ENCODE measurements around the gene CLCNKA. TPM values are rescaled to one million over a fixed set of nuclear protein-coding genes. Genes with fewer than 3 reads are reported as not detected.
"Not testable (repeated sequence)": the region's sequence is repeated elsewhere in the genome, so short reads cannot be mapped to it uniquely, and the experiment has no call there.

CLCNKA gene
- polyA plus RNA-seq, 3 donors = 13.0 to 29.5 (median 13.5) TPM

DNA sequence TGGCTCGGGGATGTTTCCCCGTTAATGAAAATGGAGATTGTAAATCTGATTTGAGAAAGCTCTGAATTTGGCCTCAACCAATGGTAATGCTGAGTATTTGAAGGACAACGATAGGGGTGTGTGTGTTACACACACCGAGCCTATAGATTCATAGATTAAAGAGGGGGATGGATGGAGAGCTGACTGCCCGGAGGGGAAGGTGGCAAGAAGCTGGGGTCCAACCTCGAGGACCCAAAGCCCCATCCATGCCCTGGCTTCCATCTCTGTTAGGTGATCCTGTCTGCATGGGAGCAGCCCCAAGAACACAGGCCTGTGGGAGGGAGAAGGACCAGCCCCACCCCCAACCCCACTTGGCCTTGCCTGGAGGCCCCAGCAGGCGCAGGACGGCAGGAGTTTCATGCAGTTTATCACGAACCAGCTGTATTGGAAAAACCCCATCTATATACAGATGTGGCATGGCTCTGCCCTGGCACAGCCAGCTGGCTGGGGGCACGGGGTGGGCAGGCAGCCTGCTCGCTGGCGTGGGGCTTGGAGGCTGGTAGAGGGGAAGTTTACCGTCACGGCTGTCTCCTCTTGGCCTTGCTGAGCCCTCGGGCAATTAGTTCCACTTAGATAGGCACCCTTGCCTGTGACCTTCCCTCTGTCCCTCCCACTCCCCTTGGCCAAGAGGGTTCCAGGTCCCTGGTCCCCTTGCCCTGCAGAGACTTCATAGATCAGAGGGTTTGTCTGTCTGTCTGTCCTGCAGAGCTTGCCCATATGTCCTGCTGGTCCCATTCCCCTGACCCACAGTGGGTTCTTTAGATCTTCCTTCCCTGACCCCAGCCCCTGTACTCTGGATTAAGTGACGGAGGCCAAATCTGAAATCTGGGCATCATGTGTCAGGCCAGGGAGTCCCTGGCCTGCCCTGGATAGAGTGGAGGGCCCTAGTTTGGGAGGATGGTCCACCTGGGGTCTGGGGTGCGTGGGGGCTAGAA, 7.0 kb upstream of the CLCNKA start:
- no peak for DNase-seq (ENCODE audit: extremely low read depth in 1 of 11, low read depth in 9 of 11, low spot score in 4 of 11)

DNA sequence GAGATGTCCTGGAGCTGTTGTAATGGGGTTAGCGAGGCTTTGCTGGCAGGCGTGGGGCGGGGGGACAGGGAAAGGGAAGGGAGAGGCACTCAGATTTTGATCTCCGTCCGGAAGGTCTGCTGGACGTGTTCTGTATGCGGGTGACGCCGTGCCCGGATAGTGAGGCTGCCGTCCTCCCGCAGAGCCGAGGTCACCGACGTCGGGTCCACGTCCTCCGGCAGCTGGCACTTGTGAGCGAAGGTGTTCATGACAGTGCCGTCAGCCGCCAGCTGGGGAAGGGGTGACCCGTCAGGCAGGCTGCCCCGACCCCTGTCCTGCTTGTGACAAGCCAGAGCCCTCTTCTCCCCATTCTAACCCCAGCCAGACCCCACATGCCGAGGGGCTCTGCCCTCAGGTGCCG, 6.3 kb upstream of the CLCNKA start:
- no peak for DNase-seq (ENCODE audit: extremely low read depth in 1 of 11, low read depth in 9 of 11, low spot score in 4 of 11)

DNA sequence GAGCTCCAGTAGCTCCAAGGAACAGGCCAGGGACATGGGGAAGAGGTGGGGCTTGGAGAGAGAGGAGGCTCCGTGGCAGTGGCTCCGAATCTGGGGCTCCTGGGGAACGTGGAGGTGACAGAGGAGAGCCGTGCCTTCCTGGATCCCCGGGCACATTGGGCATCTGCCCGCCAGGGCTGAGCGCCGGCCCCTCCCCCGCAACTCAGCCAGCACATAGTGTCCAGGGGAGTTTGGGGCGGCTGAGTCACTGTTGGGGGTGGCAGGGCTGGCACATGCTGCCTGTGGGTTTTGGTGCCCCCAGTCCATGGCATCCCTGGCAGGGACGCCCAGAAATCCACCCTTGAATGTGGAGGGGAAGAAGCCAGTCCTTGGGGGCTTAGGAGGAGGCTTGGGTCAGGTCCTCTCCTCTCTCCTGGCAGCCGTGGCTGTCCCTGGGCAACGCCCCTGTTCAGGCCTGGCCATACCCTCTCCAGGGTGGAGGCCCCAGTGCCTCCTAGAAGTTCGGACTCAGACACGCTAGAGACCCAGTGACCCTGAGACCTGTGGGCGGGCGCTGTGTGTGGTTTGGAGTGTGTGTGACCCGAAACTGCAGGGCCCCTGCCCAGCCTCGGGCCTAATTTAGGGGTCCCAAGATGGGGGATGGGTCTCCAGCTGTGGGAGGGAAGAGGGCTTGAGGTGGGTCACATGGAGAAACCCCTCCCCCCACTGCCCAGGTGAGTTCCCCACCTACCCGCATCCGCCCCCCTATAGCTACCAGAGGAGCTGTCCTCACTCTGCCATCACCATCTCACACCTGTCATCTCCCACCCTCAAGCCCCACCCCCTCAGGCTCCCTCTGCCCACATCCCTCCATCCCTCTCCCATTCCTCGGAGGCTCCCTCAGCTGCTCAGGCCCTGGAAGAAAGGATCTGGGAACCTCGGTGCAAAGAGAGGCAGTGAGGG, 5.6 kb upstream of the CLCNKA start:
- DNase-seq (ENCODE audit: extremely low read depth in 1 of 11, low read depth in 9 of 11, low spot score in 4 of 11) = no peak

DNA sequence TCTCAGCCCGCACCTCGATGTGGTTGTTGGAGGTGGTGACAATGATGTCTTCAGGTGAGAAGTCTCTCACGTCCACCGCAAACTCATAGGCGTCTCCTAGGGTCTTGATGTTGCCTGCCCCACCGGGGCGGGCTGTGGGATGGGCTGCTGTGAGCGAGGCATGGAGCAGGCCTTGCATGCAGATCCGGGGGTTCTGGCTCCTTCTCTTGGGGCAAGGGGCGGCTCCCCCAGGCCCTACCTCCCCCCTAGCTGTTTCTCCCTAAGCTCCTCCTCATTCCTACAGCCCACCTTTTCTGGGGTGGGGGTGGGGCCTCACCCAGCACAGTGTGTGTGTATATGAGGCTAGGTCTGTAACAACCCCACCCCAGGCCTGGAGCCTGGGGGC, 4.8 kb upstream of the CLCNKA start:
- no peak for DNase-seq (ENCODE audit: extremely low read depth in 1 of 11, low read depth in 9 of 11, low spot score in 4 of 11)

DNA sequence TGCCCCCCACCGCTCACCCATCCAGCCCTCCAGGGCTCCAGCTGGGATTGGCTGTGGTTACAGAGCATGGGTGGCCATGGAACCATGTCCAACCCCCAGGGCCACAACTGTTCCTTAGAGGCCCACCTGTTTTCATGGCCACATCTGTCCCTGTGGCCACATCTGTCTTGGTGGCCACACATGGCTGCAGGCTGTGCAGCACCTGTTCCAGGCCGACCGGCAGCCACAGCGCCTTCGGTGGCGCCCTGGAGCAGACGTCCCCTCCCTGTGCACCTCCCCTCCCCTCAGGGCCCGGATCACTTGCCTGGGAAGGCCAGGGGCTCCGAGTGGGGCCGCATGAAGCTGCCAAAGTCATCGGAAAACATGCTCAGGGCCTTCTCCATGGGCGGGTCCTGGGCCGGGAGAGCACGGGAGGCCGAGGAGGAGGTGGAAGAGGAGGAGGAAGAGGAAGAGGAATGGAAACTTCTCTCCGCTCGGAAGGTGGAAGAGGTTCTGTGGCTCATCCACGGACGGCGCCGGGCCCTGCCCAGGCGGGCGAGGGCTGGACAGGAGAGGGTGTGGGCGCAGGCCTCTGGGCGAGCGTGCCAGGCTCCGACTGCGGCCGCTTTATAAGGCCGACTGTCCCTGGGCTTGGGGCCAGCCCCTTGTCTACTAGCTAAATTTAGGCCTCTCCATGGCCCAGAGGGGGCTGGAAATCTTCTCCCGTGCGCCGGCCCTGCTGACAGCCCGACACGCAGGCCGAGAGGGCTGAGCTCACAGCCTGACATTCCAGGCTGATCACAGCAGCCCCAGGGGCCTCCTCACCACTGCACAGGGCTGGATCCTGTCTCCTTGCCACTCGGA, 4.2 kb upstream of the CLCNKA start, which contains the start of gene HSPB7:
Gene HSPB7 (minus strand): TSS at position 583 of the 843 bp plus-strand sequence. CDS start 80 bp downstream, at position 503.
- peak in 1 of 11 donors; percentile 54 for DNase-seq (ENCODE audit: extremely low read depth in 1 of 11, low read depth in 9 of 11, low spot score in 4 of 11)

DNA sequence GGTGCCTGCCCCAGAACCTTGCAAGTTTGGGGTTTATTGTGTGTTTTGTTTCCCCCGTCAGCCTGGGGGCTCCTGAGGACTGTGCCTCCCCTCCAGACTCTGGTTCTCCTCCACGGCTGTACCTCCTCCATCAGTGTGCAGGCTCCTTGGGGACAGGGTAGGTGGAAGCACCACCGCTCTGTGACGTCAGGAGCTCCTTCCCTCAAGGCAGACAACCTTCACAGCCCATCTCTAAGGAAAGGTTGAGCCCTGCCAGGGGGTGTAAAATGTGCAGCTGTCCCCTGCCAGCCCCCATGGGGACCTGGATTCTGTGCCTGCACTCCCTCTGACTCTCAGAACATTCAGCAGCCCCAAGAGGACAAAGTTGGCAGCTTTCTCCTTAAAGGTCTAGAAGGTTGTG, 3.5 kb upstream of the CLCNKA start:
- no peak for DNase-seq (ENCODE audit: extremely low read depth in 1 of 11, low read depth in 9 of 11, low spot score in 4 of 11)

DNA sequence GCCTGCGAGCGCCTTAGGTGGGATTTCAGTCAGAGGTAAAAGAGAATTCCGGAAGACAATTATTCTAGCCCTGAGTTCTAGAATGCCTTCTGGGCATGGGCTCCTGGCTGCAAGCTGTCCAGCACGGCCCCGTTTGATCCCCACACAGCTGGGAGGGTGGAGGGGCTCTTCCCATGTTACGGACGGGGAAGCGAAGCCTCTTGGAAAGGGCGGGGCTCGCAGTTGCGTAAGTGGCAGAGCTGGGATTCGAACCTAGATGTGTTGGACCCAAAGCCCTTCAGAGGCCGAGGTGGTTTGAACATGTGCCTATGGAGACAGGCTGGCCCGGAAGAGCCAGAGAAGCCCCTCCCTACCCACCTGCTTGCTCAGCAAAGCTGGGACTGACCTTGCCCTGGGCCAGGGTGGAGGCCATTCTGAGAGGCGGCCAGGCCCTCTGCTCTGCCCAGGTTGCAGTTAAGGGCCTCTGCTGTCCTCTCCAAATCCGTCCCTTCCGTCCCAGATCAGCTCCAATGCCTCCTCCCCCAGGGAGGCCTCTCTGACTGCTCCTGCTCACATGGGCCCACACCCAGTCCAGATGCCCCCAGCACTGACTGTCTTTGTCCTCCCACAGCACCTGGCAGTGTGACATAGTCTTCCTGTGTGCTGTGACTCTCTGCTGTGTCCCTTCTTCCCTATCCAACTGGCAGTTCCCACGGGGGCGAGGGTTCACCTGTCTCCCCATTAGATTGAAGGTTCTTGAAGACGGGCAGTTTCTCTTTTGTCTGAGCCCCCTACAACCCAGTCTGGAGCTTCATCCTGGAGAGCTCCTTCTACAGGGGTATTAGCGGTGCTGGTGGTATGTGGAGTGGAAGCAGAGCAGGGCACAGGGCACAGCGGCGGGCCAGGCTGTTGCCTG, 2.8 kb upstream of the CLCNKA start:
- DNase-seq (ENCODE audit: extremely low read depth in 1 of 11, low read depth in 9 of 11, low spot score in 4 of 11) = no peak

DNA sequence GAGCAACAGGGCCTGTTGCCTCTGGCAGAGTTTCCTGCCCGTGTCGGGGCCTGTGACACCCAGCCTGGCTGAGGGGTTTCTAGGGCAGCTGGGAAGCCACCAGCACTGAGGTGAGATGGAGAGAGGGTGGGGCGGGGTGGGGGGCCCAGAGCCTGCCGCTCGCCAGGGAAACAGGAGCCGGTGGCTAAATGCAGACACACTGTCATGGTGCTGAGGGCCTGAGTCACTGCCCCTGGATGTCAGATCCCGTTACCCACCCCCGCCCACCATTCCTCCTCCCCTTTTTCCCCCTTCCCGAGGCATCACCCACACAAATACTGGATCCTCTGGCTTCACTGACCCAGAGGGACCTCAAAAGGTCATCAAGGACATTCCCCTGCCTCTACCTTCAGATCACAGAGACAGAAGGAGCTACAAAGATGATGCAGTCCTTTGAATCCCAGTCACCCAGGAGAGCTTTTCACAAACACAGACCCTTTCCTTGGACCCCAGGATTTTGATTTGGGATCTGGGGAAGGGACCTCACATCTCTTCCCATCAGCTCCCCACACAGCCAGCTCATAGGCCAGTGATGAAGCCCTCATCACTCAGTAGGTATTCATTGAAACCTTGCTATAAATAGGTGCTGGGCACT, 2.1 kb upstream of the CLCNKA start:
- DNase-seq (ENCODE audit: extremely low read depth in 1 of 11, low read depth in 9 of 11, low spot score in 4 of 11) = no peak

DNA sequence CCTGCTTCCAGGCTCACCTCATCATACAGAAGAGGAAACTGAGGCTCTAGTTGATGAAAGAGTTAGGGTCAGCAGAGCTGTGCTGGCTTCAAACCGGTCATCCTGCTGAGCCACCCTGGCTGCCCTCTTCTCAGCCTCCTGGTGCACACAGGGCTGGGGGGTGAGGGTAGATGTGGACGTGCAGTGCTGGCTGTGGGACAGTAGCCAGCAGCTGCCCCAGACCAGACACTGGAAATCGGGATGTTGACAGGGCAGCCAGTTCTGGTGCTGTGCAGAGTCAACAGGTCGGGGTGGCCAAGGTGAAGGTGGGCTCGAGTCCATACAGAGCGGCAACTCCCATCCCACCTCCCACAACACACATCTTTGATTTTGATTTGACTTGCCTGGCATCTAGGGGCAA, 1.5 kb upstream of the CLCNKA start:
- no peak for DNase-seq (ENCODE audit: extremely low read depth in 1 of 11, low read depth in 9 of 11, low spot score in 4 of 11)

DNA sequence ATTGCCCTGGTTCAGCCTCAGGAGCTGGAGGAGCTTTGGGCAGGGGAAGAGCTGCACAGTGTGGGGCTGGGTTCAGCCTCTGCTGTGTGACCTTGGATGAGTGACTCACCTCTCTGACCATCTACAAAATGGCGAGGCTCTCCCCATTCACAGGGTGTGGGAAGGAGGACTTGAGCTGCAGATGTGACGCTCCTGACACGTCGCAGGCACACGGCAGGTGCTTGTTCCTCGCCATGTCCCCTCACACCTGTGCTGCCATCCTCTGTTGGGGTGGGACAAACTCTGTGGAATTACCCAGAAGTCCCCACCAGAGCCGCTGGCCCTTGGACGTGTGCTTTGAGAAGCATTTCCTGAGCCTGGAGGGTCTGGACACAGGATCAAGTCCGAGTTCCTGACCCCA, 958 bp upstream of the CLCNKA start:
- not testable (repeated sequence) for DNase-seq (ENCODE audit: extremely low read depth in 1 of 11, low read depth in 9 of 11, low spot score in 4 of 11)

DNA sequence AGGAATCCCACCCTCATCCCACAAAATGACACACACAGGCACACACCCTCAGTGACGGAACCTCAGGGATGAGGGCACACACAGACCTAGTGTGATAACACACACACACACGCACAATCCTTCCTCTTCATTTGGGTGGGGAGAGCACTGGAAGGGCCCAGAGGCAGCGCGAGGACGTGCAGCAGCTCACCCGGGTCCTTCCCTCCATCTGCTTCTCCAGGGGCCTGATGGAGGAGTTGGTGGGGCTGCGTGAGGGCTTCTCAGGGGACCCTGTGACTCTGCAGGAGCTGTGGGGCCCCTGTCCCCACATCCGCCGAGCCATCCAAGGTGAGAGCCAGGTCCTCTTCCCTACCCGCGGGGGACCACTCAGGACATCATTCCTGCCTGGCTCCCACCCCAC, 557 bp downstream of the CLCNKA start:
- no peak for DNase-seq (ENCODE audit: extremely low read depth in 1 of 11, low read depth in 9 of 11, low spot score in 4 of 11)

DNA sequence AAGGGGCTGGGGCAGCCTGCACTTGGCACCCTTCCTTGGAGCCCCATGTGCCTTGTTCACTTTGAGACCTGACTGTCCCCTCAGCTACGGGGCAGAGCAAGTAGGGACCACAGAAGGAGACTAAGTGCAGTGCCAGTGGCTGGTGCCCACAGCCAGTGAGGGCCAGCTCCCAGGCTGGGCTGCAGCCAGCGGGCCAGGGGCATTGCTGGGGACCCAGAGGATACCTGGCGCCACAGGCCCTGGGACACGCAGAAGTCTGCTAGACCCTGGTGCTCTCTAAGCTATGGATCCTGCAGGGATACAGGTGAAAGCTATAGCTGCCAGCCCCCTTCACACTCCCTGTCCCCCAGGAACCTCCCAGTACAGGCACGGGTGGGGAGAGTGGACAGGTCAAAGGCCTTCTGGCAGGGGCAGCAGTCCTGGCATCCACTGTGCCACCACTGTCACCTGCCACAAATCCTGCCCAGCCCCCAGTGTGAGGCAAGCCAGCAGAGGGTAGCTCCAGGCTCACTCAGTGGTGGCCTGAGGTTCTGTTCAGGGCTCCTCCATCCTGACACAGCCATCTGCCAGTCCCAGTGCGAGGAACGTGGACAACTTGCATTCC, 1.3 kb downstream of the CLCNKA start:
- no peak for DNase-seq (ENCODE audit: extremely low read depth in 1 of 11, low read depth in 9 of 11, low spot score in 4 of 11)

DNA sequence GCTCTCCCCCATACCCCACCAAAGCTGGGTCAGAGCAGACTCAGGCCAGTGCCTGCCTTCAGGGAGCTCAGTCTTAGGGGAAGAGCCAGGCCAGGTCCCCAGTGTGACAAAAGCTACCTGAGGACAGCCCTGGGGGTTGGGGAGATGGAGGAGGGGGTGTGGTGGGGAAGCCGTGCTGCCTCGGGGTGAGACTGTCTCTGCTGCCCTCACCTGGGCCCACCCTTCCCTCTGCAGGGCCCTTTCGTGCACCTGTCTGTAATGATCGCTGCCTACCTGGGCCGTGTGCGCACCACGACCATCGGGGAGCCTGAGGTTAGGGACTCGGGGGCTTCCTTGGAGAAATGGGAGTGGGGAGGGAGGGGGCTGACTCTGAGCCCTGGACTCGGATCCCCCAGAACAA, 4.5 kb downstream of the CLCNKA start:
- DNase-seq (ENCODE audit: extremely low read depth in 1 of 11, low read depth in 9 of 11, low spot score in 4 of 11) = not testable (repeated sequence)

DNA sequence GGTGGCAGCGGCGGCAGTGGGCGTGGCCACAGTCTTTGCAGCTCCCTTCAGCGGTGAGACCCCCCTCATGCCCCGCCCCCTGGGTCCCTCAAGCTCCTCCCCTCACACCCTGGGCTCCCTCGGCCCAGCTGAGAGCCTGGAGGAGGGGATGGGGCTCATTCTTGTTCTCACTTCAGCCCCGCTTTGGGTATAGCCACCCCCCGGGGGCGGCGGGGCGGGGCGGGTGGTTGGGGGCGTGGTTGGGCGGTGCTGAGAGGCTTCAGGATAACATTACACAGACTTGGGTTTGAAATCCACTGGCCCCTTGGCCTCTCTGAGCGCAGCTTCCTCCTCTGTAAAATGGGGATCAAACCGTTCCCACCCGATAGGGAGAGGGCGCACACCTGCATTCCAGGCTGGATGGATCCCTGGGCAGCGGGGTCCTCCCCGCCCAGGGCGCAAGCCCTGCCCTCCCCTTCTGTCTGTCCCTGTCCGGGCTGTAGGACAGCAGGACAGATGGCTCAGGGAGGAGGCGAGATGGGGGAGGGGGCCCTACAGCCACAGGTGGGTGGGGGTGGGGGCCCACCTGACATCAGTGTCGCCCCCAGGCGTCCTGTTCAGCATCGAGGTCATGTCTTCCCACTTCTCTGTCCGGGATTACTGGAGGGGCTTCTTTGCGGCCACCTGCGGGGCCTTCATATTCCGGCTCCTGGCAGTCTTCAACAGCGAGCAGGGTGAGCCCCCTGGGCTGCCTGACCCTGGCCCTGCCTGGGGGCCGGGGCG, 5.1 kb downstream of the CLCNKA start:
- DNase-seq (ENCODE audit: extremely low read depth in 1 of 11, low read depth in 9 of 11, low spot score in 4 of 11) = peak in 2 of 11 donors; percentile 44 to 64

DNA sequence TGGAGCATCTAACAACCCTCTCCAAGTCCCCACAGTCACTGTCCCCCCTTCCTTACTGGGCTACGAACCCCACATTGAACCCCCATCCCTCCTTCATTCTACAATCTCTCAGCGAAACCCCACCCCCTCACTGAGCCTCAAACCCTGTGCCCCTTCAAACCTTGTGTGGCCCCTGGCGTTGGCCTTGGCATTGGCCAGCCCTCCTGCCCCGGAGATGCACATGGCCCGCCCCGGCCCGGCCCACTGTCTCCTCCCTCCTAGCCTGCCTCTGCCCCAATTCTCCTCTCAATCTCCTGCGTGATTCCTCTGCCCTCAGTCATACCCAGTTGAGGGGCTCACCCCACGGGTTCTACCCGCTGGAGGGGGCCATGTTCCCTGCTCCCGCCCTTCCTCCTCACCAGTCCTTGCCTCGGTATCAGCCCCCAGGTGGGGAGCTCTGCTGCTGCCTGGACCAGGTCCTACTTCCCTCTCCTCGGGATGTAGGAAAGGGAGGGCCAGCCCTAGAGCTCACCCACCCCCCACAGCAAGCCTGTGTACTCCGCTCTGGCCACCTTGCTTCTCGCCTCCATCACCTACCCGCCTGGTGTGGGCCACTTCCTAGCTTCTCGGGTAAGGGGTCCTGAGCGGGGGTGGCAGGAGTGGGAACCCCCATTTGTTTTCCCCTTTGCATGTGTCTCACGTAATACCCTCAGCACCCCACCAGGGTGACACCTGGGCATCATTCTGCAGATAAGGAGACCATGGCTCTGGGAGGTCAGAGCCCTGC, 6.6 kb downstream of the CLCNKA start:
- no peak for DNase-seq (ENCODE audit: extremely low read depth in 1 of 11, low read depth in 9 of 11, low spot score in 4 of 11)

DNA sequence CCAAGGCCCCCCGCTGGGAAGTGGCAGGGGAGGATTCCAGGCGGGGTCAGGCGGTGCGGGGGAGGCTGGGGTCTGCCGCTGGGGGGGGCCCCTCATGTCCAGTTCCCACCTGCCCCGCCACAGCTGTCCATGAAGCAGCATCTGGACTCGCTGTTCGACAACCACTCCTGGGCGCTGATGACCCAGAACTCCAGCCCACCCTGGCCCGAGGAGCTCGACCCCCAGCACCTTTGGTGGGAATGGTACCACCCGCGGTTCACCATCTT, 7.1 kb downstream of the CLCNKA start:
- not testable (repeated sequence) for DNase-seq (ENCODE audit: extremely low read depth in 1 of 11, low read depth in 9 of 11, low spot score in 4 of 11)

Measured in renal cortex interstitium (tissue), 11 donors.